ENCODE measurements around the gene ADAMTS20.

Gene ADAMTS20

GRCh38 chr12:43580601-43581000 lies 28.6 kb upstream of the ADAMTS20 start:
- Mint-ChIP-seq H3K27me3 (ENCODE audit: low read depth) (no peaks in the 10 kb centered on the region), H3K4me3 (no peak overlapping the region), H3K36me3 (ENCODE audit: low read depth) (no peaks in the 10 kb centered on the region), H3K27ac (no peak overlapping the region), H3K9me3 (peaks cover 3% of the 10 kb centered on the region), H3K4me1 (peaks cover 13% of the 10 kb centered on the region)
- TF ChIP-seq CTCF (IDR thresholded peaks at IDR 0.05; ENCODE audit: unreplicated experiment in 3 of 3), result no peak

GRCh38 chr12:43579206-43579605 lies 27.2 kb upstream of the ADAMTS20 start:
- H3K4me1 Mint-ChIP-seq, result peaks cover 13% of the 10 kb centered on the region
- H3K27me3 Mint-ChIP-seq (ENCODE audit: low read depth), result no peaks in the 10 kb centered on the region
- peak overlapping the region; percentile 16 to 95 (median 60) for H3K27ac Mint-ChIP-seq
- no peak overlapping the region for H3K4me3 Mint-ChIP-seq
- H3K9me3 Mint-ChIP-seq, result peaks cover 3% of the 10 kb centered on the region
- TF ChIP-seq CTCF (IDR thresholded peaks at IDR 0.05; ENCODE audit: unreplicated experiment in 3 of 3), result no peak
- no peaks in the 10 kb centered on the region for H3K36me3 Mint-ChIP-seq (ENCODE audit: low read depth)

- Mint-ChIP-seq H3K27ac (peak overlapping the region; percentile 16 to 95 (median 60)), H3K4me1 (peaks cover 13% of the 10 kb centered on the region), H3K27me3 (ENCODE audit: low read depth) (no peaks in the 10 kb centered on the region), H3K36me3 (ENCODE audit: low read depth) (no peaks in the 10 kb centered on the region), H3K9me3 (peaks cover 3% of the 10 kb centered on the region), H3K4me3 (no peak overlapping the region)
- TF ChIP-seq CTCF (IDR thresholded peaks at IDR 0.05; ENCODE audit: unreplicated experiment in 3 of 3), result no peak
Measured at GRCh38 chr12:43578782-43579181, 26.8 kb upstream of the ADAMTS20 start.

GRCh38 chr12:43577381-43577780 lies 25.4 kb upstream of the ADAMTS20 start:
- TF ChIP-seq CTCF (IDR thresholded peaks at IDR 0.05; ENCODE audit: unreplicated experiment in 3 of 3), result no peak
- Mint-ChIP-seq H3K27me3 (ENCODE audit: low read depth) (no peaks in the 10 kb centered on the region), H3K27ac (peak overlapping the region in 1 of 3 experiments; percentile 4), H3K4me1 (peaks cover 13% of the 10 kb centered on the region), H3K4me3 (no peak overlapping the region), H3K9me3 (peaks cover 10% of the 10 kb centered on the region), H3K36me3 (ENCODE audit: low read depth) (no peaks in the 10 kb centered on the region)

GRCh38 chr12:43576162-43576561 lies 24.2 kb upstream of the ADAMTS20 start:
- TF ChIP-seq CTCF (IDR thresholded peaks at IDR 0.05; ENCODE audit: unreplicated experiment in 3 of 3), result no peak
- no peaks in the 10 kb centered on the region for H3K27me3 Mint-ChIP-seq (ENCODE audit: low read depth)
- peaks cover 13% of the 10 kb centered on the region for H3K4me1 Mint-ChIP-seq
- H3K4me3 Mint-ChIP-seq, result no peak overlapping the region
- peaks cover 7% of the 10 kb centered on the region for H3K9me3 Mint-ChIP-seq
- H3K36me3 Mint-ChIP-seq (ENCODE audit: low read depth), result no peaks in the 10 kb centered on the region
- H3K27ac Mint-ChIP-seq, result peak overlapping the region in 1 of 3 experiments; percentile 0

- H3K4me1 Mint-ChIP-seq, result no peaks in the 10 kb centered on the region
- H3K36me3 Mint-ChIP-seq (ENCODE audit: low read depth), result no peaks in the 10 kb centered on the region
- peaks cover 7% of the 10 kb centered on the region for H3K9me3 Mint-ChIP-seq
- no peak overlapping the region for H3K27ac Mint-ChIP-seq
- no peaks in the 10 kb centered on the region for H3K27me3 Mint-ChIP-seq (ENCODE audit: low read depth)
- TF ChIP-seq CTCF (IDR thresholded peaks at IDR 0.05; ENCODE audit: unreplicated experiment in 3 of 3), result no peak
- no peak overlapping the region for H3K4me3 Mint-ChIP-seq
Measured at GRCh38 chr12:43571885-43572284, 19.9 kb upstream of the ADAMTS20 start.

Measured in nephron (organoid).